ENCODE measurements around the gene C1GALT1.

Gene C1GALT1

DNA sequence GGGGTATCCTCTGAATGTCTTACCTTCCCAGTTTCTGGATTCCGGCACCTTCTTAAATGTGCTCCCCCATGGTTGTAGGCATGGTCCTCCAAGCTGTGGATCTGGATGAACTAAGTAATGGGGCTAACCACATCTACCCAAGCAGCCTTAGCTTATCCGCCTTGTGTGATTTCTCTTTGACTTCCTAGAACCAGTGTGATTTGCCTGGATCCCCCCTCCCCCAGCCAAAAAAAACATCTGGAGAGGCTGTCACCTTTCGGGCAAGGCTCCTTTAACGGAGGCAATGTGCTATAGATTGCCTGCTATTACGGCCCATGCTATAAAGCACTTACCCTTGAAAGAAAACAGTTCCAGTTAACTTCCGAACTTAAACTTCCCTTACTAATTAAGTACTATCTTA lies 33.9 kb downstream of the C1GALT1 start:
- TF ChIP-seq, protein P1, sequence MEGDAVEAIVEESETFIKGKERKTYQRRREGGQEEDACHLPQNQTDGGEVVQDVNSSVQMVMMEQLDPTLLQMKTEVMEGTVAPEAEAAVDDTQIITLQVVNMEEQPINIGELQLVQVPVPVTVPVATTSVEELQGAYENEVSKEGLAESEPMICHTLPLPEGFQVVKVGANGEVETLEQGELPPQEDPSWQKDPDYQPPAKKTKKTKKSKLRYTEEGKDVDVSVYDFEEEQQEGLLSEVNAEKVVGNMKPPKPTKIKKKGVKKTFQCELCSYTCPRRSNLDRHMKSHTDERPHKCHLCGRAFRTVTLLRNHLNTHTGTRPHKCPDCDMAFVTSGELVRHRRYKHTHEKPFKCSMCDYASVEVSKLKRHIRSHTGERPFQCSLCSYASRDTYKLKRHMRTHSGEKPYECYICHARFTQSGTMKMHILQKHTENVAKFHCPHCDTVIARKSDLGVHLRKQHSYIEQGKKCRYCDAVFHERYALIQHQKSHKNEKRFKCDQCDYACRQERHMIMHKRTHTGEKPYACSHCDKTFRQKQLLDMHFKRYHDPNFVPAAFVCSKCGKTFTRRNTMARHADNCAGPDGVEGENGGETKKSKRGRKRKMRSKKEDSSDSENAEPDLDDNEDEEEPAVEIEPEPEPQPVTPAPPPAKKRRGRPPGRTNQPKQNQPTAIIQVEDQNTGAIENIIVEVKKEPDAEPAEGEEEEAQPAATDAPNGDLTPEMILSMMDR (conservative IDR thresholded peaks at IDR 0.05), result no peak
- TF ChIP-seq ZFX (IDR thresholded peaks at IDR 0.05), result no peak
- no peak overlapping the region for H3K27ac ChIP-seq

DNA sequence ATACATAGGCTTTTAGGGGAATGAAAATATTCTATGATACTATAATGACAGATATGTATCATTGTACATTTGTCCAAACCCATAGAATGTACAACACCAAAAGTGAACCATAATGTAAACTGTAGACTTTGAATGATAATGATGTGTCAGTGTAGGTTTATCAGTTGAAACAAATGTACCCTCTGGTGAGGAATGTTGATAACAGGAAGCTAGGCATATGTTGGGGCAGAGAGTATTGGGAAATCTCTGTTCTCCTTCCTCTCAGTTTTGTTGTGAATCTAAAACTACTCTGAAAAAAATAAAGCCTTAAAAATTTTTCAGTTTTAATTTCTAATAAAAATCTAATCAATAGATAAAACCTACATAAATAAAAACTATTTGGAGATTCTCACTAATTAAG lies 36.9 kb downstream of the C1GALT1 start:
- no peak for TF ChIP-seq ZFX (IDR thresholded peaks at IDR 0.05)
- TF ChIP-seq, protein P1 (conservative IDR thresholded peaks at IDR 0.05), result no peak
- H3K27ac ChIP-seq, result no peak overlapping the region

DNA sequence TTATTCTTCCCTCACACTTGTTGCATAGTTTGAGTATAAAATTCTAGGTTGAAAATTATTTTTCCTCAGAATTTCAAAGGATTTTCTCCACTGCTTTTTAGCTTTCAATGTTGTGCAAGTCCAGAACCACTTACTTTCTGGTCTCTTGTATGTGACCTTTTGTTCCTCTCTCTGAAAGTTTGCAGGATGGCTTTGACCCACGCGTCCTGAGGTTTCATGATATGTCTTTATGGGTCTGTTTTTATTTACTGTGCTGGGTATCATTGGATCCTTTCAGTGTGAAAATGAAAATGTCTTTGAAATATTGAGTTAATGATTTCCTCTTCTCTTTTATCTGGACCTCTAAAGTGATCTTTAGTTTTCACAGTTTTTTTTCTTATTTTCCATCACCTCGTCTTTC lies 38.5 kb downstream of the C1GALT1 start:
- TF ChIP-seq, protein P1 (conservative IDR thresholded peaks at IDR 0.05), result no peak
- no peak for TF ChIP-seq ZFX (IDR thresholded peaks at IDR 0.05)
- H3K27ac ChIP-seq, result no peak overlapping the region

DNA sequence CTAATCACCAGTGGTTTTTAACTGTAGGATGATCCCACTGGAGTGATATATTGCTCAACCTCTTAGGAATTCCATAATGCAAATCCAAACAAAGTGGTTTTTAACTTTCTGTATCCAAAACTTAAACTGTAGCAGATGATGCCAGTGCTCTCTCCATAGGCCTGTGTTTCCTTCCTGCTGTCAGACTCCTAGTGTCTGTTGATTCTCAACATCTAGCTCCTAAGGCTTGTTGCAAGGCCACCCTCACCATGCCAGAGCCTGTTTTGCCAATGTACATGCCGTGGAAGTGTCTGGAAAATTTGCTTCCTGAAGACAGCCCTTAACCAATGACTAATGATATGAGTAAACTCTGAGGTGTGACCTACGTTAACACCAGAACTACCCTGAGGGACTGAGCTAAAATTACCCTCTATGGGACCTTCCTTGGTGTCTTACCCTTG lies 39.3 kb downstream of the C1GALT1 start:
- TF ChIP-seq, protein P1 (conservative IDR thresholded peaks at IDR 0.05), result no peak
- no peak for TF ChIP-seq ZFX (IDR thresholded peaks at IDR 0.05)
- no peak overlapping the region for H3K27ac ChIP-seq

DNA sequence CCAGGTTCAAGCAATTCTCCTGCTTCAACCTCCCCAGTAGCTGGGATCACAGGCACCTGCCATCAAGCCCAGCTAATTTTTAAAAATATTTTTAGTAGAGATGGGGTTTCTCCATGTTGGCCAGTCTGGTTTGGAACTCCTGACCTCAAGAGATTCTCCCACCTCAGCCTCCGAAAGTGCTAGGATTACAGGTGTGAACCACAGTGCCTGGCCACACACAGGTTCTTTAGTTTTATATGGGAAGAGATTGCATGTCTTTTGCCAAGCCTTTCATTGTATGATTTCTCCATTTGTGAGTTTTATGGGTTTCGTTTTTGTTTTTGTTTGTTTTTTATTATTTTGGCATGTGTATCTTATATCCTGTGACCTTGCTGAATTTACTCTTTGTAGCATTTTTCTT lies 40.9 kb downstream of the C1GALT1 start:
- no peak for TF ChIP-seq ZFX (IDR thresholded peaks at IDR 0.05)
- TF ChIP-seq, protein P1 (conservative IDR thresholded peaks at IDR 0.05), result no peak
- no peak overlapping the region for H3K27ac ChIP-seq

DNA sequence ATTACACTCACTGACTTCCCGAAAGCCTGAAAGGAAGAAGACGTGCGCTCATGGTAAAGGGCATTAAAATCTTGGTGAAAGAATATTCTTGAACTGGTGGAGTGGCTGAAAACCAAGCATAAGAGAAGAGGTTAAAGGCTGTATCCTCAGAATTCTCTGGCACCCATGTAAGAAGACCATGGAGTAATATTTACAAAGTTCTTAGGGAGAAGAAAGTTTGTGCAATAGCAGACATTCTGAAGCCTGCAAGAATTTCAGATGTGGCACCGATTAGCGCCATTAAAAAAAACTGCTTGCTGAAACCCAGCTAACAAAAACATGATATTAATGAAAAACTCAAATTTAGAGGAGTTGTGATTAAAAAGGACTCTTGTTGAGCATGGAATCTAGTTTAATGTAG lies 44.1 kb downstream of the C1GALT1 start:
- no peak overlapping the region for H3K27ac ChIP-seq
- TF ChIP-seq, protein P1 (conservative IDR thresholded peaks at IDR 0.05), result no peak
- no peak for TF ChIP-seq ZFX (IDR thresholded peaks at IDR 0.05)

DNA sequence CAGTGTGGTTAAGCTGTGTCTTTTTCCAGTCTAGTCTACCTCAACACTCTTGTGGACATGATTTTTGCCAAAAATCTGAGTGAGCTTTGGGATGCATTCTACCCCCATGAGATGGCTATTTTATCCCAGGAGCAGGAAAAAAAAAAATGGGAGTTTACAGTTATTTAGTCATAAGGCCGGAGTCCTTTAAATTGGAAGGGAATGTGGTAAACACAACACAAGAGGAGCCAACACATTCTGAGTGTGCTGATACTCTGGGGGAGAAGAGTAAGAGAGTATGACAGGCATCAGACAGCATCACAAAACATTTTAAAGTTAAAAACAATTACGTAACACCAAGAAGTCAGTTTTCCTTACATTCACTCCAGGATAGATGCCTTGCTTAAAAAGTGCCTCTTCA lies 46.1 kb downstream of the C1GALT1 start:
- H3K27ac ChIP-seq, result no peak overlapping the region
- TF ChIP-seq, protein P1 (conservative IDR thresholded peaks at IDR 0.05), result no peak
- no peak for TF ChIP-seq ZFX (IDR thresholded peaks at IDR 0.05)

All from C4-2B (cell line).